Measurements from ENCODE around the gene CRYBG1.
A peak's percentile ranks its signal among the peaks of the same experiment; 100 is the strongest.

CRYBG1 gene

DNA sequence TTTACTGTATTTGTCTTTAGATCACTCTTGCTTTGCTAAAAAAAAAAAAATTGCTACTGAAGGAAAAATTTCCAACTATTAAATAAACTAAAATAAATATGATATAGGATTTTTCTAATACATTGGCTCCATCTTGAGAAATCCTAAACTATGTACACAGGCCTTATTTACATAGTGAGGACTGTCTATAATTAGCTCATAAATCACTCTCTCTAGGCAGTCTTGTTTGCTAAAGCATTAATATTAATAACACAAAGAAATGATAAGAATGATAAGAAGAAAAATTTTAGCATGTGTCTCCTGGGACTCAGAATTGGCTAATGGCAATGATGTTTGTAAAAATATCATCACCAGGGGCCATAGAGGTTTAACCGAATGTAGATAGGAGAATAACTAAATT is 13.3 kb upstream of the CRYBG1 start:
- no peak for DNase-seq (ENCODE audit: low spot score)
- ChIA-PET POLR2A (ENCODE audit: low non-redundant PET) (no interaction called here), CTCF (interaction anchor here (0.7 to 1.2 kb wide), 6 partner anchors 8 to 650 kb away, joined by 4 to 7 read pairs (median 6); partner anchors contain the start of gene CRYBG1)

DNA sequence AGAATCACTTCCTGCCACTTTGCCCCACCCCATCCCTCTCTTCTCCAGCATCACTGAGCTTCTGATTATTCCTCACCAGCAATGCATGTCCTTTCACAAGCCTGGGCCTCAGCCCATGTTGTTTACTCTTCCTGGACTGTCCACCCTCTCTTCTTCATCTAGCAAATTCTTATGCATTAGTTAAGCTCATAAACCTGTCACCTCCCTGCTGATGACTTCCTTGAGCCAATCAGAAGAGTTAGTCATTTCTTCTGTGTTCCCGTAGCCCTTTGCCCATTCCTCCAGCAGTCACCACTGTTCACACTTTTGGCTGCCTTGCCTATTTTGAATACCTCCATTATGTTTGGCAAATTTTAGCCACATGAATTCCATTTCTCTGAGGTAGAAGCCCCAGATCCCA is 4.1 kb upstream of the CRYBG1 start:
- ChIA-PET CTCF (interaction anchor here (0.5 to 1.6 kb wide), 4 partner anchors 26 to 641 kb away, joined by 3 to 8 read pairs (median 3); no protein-coding TSS in a partner anchor), POLR2A (ENCODE audit: low non-redundant PET) (no interaction called here)
- DNase-seq (ENCODE audit: low spot score): no peak
- TF ChIP-seq, protein P1, sequence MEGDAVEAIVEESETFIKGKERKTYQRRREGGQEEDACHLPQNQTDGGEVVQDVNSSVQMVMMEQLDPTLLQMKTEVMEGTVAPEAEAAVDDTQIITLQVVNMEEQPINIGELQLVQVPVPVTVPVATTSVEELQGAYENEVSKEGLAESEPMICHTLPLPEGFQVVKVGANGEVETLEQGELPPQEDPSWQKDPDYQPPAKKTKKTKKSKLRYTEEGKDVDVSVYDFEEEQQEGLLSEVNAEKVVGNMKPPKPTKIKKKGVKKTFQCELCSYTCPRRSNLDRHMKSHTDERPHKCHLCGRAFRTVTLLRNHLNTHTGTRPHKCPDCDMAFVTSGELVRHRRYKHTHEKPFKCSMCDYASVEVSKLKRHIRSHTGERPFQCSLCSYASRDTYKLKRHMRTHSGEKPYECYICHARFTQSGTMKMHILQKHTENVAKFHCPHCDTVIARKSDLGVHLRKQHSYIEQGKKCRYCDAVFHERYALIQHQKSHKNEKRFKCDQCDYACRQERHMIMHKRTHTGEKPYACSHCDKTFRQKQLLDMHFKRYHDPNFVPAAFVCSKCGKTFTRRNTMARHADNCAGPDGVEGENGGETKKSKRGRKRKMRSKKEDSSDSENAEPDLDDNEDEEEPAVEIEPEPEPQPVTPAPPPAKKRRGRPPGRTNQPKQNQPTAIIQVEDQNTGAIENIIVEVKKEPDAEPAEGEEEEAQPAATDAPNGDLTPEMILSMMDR (conservative IDR thresholded peaks at IDR 0.05; ENCODE audit: low read depth): no peak
- no peak overlapping the region for H3K27ac ChIP-seq

More for the DNA sequence above, 13.3 kb upstream of the CRYBG1 start:
- TF ChIP-seq, protein P1 (conservative IDR thresholded peaks at IDR 0.05; ENCODE audit: low read depth): no peak
- H3K27ac ChIP-seq: no peak overlapping the region

DNA sequence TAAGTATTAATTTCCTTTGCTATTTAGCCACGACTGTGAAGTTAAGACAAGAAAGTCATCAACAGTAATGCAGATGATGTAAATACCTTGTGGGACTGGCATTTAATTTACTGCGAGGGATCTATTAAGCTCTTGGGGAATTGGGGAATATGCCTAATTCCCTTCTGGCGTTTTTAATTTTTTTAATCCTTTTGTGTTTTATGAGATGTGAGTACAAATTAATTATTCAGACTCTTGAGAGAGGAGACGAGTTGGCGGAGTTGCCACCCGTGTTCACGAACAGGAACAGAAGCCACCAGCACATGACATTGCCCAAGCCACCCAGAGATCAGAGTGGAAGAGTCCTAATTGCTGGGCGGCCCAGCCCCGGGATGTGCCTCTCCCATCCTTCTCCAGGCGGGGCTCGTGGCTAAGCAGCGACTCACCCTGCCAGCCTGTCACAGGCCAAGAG is 533 bp upstream of the CRYBG1 start:
- no peak for DNase-seq (ENCODE audit: low spot score)
- POLR2A ChIA-PET (ENCODE audit: low non-redundant PET): no interaction called here
- no peak overlapping the region for H3K27ac ChIP-seq
- TF ChIP-seq, protein P1 (conservative IDR thresholded peaks at IDR 0.05; ENCODE audit: low read depth): no peak
- CTCF ChIA-PET: interaction anchor here (0.6 to 2.3 kb wide), 12 partner anchors 11 to 1477 kb away, joined by 3 to 22 read pairs (median 4); no protein-coding TSS in a partner anchor

- ChIA-PET CTCF (interaction anchor here (0.6 to 2.3 kb wide), 22 partner anchors 10 to 1507 kb away, joined by 3 to 22 read pairs (median 4); no protein-coding TSS in a partner anchor), POLR2A (ENCODE audit: low non-redundant PET) (no interaction called here)
- TF ChIP-seq, protein P1 (conservative IDR thresholded peaks at IDR 0.05; ENCODE audit: low read depth): no peak
- no peak overlapping the region for H3K27ac ChIP-seq
- peak; percentile 34 for DNase-seq (ENCODE audit: low spot score)
Measured at GRCh38 chr6:106360989-106361430, 493 bp downstream of the CRYBG1 start.

DNA sequence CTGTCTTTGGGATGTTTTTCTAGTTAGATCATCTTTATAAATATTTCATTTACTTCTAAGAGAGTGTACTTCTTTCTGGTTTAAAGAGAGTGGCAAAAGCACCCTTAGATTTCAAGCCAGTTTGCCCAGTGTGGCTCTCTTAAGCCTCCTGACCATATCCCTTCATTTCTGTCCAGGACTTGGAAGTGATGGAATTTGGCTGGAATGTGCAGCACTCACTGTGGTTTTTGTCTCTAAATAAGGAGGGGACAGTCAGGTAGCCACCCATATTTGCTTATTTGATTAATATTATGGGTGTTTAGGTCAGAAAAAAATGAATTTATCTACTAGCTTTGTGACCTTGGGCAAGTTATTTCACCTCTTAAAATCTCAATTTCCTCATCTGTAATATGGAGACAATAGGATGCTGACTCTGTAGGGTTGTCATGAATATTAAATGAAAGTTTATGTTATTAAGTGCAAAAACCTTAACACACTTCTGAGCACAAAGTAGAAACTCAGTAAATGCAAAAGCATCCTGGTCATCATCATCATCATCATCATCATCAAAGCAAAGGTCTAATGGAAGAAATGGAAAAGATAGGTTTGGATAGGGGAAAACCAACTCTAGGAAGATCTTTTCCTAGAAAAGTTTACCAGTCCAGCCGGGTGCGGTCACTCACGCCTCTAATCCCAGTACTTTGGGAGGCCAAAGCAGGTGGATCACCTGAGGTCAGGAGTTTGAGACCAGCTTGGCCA is 3.1 kb downstream of the CRYBG1 start:
- ChIA-PET CTCF (no interaction called here), POLR2A (ENCODE audit: low non-redundant PET) (no interaction called here)
- H3K27ac ChIP-seq: no peak overlapping the region
- TF ChIP-seq, protein P1 (conservative IDR thresholded peaks at IDR 0.05; ENCODE audit: low read depth): no peak
- no peak for DNase-seq (ENCODE audit: low spot score)

- DNase-seq (ENCODE audit: low spot score): no peak
- TF ChIP-seq, protein P1 (conservative IDR thresholded peaks at IDR 0.05; ENCODE audit: low read depth): no peak
- ChIA-PET CTCF (interaction anchor here (0.6 to 4.5 kb wide), 3 partner anchors 10 to 436 kb away, joined by 3 to 22 read pairs (median 3); partner anchors contain the start of gene CRYBG1), POLR2A (ENCODE audit: low non-redundant PET) (no interaction called here)
- no peak overlapping the region for H3K27ac ChIP-seq
Measured at GRCh38 chr6:106369739-106370138, 9.2 kb downstream of the CRYBG1 start.

Data from RWPE1 (cell line).